GM18909 (cell line): ENCODE results near the gene SAMD4B.

Experiments used
- ATAC-seq: cut with Tn5 transposase; IDR thresholded peaks from one replicate; pipeline ENCODE4 v1.9.1; 2021; ENCODE audit warnings: mild to moderate bottlenecking; ENCODE audit not compliant: unreplicated experiment, poor library complexity

SAMD4B gene, protein sequence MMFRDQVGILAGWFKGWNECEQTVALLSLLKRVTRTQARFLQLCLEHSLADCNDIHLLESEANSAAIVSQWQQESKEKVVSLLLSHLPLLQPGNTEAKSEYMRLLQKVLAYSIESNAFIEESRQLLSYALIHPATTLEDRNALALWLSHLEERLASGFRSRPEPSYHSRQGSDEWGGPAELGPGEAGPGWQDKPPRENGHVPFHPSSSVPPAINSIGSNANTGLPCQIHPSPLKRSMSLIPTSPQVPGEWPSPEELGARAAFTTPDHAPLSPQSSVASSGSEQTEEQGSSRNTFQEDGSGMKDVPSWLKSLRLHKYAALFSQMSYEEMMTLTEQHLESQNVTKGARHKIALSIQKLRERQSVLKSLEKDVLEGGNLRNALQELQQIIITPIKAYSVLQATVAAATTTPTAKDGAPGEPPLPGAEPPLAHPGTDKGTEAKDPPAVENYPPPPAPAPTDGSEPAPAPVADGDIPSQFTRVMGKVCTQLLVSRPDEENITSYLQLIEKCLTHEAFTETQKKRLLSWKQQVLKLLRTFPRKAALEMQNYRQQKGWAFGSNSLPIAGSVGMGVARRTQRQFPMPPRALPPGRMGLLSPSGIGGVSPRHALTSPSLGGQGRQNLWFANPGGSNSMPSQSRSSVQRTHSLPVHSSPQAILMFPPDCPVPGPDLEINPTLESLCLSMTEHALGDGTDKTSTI

DNA sequence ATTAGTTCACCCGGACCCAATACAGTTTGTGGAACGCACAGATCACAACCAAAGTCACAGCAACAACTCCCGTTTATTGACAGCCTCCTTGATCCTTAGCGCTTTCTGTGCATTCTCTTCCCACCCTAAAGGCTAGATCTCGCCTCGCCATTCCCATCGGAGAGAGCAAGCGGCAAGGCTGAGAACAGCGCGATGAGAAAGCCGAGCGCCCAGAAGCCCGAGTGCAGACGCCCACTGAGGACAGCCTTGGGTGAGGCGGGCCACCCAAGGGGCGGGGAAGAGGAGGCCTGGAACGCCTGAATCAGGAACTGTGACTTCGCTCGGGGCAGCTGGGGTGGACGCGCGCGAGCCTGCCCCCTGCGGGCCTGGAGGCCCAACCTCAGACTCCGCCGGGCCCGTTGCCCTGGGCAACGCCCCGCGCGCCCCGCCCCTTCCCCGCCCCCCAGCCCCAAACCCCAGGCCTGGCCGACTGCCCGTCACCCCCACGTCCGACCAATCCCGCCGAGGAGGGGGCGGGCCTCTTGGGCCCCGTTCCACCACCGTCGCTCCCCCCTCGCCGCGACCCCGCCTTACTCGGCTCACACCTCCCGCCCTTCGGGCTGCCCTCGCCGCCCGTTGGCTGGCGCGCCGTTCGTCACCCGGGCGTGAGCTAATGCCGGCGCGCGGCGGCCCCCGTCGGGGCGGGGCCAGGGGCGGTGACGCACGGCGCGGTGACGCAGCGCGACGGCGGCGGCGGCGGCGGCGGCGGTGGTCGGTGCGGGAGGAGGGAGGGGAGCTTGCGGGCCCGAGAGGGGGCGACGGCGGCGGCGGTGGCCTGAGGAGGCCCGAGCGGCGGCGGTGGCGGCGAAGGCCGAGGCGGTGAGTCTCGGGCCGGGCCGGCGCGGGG, at the start of gene SAMD4B:
SAMD4B (plus strand) TSS at position 703 of the 886 bp plus-strand sequence. CDS start 14,473 bp downstream, outside the sequence.
- ATAC-seq = peak; percentile 91

DNA sequence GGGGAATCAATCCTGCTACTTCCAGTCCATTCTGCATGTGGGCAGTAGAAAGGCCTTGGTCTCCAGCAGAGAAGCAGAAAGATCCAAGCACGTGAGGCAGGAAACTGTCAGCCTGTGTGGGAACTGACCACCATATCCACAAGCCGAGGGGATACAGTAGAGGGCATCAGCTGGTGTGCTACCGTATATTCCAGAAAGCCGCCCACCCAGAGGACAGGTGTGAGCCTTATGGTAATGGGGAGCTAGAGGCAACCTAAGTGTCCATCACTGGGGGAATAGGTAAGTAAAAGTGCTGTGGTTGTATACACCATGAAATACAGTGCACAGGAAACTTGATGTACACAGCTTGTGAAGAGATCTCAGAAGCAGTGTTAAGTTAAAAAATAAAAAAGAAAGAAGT, 48.8 kb upstream of the SAMD4B start:
- no peak for ATAC-seq

DNA sequence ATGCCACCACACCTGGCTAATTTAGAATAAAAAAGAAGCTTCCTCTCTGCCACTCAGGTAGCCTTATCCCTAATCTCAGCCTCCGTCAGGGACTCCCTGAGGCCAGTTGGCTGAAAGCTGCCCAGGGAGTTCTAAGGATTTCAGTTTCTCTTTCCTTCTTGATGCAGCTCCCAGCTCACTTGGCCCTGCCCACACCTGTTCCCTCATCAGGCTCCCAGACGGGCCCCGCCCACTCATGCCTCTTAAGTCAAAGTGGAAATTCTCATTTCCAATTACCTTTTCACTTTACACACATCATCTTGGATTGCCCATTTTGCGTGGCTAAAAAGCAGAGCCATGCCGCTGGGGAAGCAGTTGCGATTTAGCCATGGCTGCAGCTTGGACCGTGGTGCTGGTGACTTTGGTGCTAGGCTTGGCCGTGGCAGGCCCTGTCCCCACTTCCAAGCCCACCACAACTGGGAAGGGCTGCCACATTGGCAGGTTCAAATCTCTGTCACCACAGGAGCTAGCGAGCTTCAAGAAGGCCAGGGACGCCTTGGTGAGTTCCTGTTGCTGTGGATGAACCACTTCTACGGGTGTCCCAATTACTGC, 46.1 kb upstream of the SAMD4B start, which contains the start of gene IFNL1:
IFNL1 (plus strand) TSS at position 353 of the 591 bp plus-strand sequence; CDS start at position 368, 15 bp downstream.
- no peak for ATAC-seq

DNA sequence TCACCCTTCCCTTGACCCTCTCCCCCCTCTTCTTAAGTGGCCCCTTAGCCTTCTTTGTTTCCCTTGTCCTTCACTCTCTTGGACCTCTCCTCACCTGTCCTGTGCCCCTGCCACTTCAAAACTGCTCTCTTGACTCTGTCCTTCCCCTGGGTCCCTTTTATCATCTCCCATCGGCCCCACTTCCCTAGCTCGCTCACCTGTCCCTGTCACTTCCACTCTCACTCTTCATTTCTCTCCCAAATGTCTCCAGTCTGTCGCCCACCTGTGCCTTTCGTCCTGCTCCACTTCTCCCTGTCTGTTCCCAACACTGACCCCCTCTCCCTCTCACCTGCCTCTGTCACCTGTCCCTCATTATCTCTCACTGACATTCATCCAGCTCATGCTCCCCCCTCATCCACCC, 45.3 kb upstream of the SAMD4B start:
- ATAC-seq = no peak

DNA sequence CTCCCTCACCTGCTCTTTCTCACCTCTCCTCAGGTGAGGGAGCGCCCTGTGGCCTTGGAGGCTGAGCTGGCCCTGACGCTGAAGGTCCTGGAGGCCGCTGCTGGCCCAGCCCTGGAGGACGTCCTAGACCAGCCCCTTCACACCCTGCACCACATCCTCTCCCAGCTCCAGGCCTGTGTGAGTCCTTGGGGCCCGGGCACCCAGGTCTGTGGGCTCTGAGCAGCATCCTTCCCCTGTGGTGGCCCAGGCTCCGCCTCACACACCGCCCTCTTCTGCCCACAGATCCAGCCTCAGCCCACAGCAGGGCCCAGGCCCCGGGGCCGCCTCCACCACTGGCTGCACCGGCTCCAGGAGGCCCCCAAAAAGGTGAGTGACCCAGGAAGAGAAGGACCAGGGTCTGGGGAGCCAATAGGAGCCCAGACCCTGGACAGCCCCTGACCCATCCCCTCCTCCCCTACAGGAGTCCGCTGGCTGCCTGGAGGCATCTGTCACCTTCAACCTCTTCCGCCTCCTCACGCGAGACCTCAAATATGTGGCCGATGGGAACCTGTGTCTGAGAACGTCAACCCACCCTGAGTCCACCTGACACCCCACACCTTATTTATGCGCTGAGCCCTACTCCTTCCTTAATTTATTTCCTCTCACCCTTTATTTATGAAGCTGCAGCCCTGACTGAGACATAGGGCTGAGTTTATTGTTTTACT, 44.1 kb upstream of the SAMD4B start:
- ATAC-seq = no peak

DNA sequence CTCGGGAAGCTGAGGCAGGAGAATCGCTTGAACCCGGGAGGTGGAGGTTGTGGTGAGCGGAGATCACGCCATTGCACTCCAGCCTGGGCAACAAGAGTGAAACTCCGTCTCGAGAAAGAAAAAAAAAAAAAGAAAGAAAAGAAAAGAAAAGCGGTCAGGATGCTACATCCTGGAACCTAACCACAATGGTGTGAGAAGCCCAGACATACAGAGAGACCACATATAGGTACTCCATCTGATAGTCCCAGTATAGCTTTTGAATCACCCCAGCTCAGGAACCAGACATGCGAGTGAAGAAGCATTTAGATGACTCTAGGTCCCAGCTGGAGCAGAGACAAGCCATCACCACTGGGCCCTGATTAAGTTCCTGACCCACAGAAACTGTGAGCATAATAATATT, 42.8 kb upstream of the SAMD4B start:
- ATAC-seq = no peak

DNA sequence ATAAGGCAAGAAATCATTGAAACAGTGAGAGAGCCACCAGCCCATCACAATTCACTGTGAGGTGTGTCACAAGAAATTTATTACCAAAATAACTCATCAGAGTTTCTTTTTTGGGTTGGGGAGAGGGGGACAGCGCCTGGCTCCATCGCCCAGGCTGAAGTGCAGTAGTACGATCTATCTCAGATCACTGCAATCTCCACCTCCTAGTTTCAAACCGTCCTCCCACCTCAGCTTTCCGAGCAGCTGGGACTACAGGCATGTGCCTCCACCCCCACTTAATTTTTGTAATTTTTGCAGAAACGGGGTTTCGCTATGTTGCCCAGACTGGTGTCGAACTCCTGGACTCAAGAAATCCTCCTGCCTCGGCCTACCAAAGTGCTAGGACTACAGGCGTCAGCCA, 42.4 kb upstream of the SAMD4B start:
- ATAC-seq = no peak

DNA sequence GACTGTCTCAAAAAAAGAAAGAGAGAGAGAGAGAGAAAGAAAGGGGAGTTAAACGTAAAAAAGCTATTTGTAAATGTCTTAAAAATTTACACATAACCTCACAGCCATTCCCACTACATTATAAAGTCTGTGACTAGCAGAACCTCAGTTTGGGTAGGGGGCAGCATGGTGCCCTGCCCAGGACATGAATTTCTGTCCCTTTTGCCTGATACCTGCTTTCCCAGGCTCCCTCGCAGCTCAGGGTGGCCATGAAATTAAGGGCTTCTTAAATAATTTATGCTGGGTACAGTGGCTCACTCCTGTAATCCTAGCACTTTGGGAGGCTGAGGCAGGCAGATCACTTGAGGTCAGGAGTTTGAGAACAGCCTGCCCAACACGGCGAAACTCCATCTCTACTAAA, 41.2 kb upstream of the SAMD4B start:
- ATAC-seq = no peak

DNA sequence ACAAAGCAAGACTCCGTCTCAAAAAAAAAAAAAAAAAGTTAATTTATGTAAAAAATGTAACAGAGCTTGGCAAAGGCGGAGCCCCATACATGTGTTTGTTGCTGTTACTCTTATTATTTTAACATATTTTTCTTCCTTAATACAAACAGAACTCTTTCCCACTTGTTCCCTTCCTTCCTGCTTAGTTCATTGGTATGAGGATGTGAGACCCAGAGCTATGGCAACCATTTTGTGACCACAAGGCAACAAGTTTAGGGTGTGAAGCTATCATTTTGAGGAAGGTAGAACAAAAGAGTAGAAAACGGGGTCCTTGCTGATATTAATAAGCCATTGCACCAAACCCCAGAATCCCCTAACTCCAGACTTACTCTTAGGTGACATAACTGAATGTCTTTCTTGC, 40.7 kb upstream of the SAMD4B start:
- ATAC-seq = no peak

DNA sequence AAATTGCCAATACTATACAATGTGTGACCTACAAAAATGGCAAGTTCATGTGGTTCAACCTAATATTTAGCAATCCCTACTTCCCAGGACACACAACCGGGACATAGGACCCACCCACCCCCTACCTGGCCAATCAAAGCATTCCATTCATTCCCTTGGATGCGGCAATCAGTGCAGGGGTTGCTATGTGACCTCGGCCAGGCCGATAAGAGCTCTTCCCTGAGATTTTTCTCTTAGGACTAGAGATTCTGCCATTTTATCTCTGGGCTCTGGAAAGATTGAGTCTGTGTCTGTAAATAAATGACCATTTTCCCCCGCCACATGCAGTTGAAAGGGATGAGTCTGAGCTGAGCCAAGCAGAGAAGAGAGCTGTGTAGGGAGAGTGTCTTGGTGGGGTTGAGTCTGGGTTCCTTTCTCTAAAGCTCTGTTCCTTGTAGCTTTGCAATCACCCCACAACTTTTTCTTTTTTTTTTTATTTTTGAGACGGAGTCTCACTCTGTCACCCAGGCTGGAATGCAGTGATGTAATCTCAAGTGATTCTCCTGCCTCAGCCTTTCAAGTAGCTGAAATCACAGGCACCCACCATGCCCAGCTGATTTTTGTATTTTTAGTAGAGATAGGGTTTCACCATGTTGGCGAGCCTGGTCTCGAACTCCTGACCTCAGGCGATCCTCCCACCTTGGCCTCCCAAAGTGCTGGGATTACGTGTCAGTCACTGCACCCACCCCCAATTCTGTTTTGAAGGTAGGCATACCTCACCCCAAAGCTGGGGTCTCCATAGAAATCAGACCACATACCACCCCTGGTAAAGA, 38.6 kb upstream of the SAMD4B start:
- no peak for ATAC-seq

DNA sequence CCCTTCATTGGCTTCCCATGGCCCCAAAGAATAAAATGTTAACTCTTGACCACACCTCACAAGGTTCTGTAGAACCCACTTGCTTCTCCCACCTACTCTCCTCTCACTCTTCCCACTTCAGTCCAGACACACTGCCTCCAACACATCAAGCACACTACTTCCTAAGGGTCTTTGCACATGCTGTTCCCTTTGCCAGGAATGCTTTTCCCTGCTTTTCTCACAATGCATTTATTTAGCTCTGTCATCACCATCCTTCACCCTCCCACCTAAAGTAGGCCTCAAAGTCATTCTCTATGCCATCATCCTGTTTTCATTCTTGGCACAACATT, 38.1 kb upstream of the SAMD4B start:
- ATAC-seq = no peak

DNA sequence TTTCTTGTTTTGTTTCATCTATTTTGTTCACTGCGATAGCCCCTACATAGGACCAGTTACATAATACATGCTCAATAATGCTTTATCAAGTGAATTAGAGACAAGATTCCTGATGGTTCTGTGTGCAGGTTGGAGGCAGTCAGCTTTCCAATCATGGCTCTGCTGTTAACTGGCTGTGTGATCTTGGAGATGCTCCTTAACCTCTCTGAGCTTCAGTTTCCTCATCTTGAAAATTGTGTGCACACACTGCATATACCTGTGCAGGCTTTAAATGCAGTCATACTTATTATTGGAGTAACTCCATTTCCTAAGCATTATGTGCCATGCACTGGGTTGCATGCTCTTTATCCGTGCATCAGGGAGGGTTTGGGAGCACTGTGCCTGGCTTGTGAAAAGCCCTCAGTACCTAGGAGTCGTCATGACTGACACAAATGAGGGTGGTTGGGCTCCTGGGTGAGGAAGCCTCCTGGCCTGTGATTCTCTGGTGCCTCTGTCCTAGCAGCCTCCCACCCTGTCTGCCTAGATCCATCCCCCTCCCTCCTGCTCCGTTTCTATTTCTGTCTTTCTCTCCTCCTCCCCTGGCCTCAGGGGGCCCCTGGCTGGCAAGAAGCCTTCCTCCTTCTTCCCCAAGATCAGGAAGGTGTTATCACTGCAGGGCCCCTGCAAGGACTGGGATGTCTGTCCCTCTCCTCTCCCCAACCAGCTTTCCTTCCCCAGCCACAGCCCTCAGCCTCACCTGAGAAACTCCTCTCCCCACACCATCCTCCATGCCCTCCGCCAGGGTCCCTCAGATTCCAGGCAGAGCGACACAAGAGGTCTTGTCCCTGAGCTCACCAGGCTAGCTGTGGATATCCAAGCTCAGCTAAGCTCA, 37.3 kb upstream of the SAMD4B start:
- ATAC-seq = no peak

DNA sequence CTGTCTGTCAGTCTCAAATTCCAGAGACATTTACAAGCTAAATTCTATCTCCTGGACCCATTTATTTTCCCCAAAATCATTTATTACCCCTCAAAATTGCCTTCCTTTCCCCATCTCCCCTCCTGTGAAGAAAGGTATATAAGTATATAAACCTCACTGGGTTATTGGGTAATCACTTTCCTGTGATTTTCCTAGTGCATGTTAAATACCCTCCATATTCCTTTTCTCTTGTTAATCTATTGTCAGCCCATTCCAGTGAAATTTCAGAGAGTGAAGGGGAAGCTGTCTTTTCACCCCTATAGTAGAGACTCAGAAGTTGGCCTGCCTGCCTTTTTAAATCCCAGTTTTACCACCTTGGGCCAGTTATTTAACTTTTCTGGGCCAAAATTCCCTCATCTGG, 36.1 kb upstream of the SAMD4B start:
- no peak for ATAC-seq

DNA sequence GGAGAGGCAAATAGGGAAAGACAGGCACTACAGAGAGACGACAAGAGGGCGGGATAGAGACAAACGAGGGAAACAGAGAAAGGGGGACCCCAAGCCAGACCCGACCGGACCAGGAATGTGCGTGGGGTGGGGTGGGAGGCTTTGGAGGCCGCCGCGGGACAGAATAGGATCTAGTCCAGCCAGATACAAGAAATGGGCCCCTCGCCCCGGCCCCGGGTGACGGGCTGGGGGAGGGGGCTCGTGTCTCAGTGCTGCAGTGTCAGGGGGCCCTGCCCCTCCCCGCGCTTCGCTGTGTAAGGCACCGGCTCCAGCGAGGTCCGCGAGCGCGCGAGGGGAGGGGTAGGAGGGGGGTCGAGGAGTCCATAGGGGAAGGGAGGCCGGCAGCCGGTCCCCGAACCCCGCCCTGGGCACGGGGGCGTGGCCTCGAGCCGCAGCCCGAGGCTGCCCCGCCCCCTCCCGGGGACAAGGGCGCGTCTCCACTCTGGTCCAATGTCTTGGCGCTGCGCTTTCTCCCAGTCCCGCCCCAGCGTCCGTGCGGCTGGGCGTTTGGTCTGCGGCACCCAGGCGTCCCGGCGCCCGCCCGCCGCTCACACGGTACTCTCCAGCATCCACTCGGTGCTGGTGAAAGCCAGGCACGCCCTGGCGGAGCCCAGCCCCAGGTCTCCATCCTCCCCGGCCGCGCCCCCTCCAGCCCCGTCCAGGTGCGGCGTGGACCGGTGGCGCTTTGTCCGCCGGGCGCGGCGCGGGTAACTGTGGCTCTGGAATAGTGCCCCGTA, 35.0 kb upstream of the SAMD4B start:
- no peak for ATAC-seq

DNA sequence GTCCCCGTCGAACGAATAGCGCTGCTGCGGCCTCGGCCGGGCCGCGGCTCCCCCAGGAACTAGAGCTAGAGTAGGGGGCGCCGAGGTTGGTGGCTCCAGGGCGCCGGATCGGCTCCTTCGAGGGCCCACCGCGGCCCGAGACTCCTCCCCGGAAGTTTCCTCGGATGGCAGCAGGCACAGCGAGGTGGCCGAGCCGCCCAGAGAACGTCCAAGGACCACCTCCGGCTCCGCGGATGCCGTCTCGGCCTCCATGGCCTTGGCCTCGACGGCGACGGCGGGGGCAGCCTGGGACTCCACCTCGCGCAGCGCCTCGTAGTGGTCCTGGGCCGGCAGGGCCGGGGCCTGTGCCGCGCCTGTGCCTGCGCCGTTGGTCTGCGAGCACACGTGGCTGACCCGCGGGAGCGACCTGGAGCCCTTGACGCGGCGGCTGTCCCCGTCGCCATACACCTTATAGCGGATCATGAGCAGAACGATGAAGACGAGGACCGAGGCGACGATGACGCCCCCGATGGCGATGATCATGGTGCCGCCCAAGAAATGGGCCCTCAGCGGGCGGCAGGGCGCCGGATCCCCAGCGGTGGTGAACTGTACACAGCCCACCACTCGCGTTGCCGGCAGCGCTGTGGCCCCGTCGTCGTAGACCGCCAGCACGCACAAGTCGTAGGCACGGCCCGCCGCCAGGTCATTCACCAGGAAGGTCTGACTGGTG, 34.2 kb upstream of the SAMD4B start:
- ATAC-seq = no peak

DNA sequence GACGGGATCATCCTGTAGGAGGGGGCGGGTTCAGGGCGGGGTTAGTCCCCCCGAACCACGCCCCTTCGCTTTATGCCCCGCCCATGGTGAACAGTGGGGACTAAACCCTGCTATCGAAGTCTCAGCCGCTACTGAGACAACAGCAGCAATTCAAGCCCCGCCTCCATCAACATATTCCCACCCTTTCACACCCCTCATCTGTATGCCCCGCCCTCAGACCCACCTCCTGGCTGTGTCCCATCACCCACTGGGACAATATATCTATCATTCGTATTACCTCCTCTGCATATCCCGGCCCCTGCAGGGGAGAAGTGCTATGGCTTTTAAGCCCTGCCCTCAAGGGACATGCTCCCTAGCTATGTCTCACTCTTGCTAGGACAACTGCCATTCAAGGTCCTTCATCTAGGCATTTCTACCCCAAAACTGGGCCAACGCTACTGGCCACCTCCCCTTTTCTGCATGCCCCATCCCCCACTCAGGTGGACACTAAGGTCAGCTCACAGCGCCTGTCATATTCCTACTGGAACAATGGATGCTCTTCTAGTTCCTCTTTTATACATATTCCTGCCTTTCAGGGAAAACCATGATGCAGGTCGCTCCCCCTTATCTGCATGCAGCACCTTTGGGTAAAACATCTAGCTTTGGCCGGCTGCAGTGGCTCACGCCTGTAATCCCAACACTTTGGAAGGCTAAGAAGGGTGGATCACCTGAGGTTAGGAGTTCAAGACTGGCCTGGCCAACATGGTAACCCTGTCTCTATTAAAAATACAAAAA, 33.5 kb upstream of the SAMD4B start:
- no peak for ATAC-seq
